Measurements from ENCODE around the gene PPP1R12A. TPM values are rescaled to one million over a fixed set of nuclear protein-coding genes. Genes with fewer than 3 reads are reported as not detected.

The PPP1R12A gene
- total RNA-seq, 2 experiments from 2014 or later = 44.5 to 65.1 TPM

DNA sequence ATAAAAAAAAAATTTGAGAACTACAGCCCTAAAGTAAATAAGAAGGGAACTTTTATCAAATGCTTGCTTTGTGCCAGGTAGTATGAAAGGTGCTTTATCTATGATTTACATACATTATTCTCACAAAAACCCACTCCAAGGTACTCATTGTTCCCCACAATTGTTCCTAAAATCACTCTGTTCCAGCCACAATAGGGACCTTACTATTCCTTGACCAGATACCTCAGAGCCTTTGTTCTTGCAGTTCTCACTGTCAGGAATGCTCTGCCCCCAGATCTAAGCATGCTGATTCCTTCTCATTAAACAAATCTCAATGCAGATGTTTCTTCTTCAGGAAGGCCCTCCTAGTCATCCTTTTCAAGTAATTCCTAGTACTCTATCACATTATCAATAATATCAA, 60.2 kb downstream of the PPP1R12A start:
- Histone ChIP-seq H3K27ac (ENCODE audit: low read depth, low read length, poor library complexity, severe bottlenecking) (no peak overlapping the region), H4K20me1 (ENCODE audit: insufficient read depth, low read length) (peaks cover 8% of the 10 kb centered on the region), H3K36me3 (ENCODE audit: insufficient read depth, low read length) (peaks cover 49% of the 10 kb centered on the region), H3K4me2 (ENCODE audit: low read length) (no peak overlapping the region), H3K79me2 (ENCODE audit: insufficient read depth, low read depth, low read length) (peaks cover 60% of the 10 kb centered on the region; the same call in 1 of the 2 replicates), H3K4me3 (ENCODE audit: low read depth, low read length, poor library complexity, severe bottlenecking) (no peak overlapping the region), H3K9me3 (ENCODE audit: low read length) (no peaks in the 10 kb centered on the region), H3K9me2 (ENCODE audit: insufficient read depth, low read length) (no peaks in the 10 kb centered on the region), H2AFZ (ENCODE audit: low read length) (no peak overlapping the region), H3K4me1 (ENCODE audit: insufficient read depth, low read length, poor library complexity, severe bottlenecking) (peaks cover 14% of the 10 kb centered on the region)
- ChIA-PET POLR2A (no interaction called here), CTCF (ENCODE audit: unreplicated experiment) (no interaction called here)
- no peak for DNase-seq (ENCODE audit: low spot score)
- intact Hi-C loops (cut with micrococcal nuclease; ENCODE audit: unreplicated experiment) = no loop called here
- no TSS peak for BruUV-seq (replicated peaks)
- TF ChIP-seq, protein P1, sequence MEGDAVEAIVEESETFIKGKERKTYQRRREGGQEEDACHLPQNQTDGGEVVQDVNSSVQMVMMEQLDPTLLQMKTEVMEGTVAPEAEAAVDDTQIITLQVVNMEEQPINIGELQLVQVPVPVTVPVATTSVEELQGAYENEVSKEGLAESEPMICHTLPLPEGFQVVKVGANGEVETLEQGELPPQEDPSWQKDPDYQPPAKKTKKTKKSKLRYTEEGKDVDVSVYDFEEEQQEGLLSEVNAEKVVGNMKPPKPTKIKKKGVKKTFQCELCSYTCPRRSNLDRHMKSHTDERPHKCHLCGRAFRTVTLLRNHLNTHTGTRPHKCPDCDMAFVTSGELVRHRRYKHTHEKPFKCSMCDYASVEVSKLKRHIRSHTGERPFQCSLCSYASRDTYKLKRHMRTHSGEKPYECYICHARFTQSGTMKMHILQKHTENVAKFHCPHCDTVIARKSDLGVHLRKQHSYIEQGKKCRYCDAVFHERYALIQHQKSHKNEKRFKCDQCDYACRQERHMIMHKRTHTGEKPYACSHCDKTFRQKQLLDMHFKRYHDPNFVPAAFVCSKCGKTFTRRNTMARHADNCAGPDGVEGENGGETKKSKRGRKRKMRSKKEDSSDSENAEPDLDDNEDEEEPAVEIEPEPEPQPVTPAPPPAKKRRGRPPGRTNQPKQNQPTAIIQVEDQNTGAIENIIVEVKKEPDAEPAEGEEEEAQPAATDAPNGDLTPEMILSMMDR (conservative IDR thresholded peaks at IDR 0.05; ENCODE audit: low read length) = no peak
- no peak for TF ChIP-seq EZH2phosphoT487 (IDR thresholded peaks at IDR 0.05; ENCODE audit: borderline replicate concordance, low read depth, low read length)

DNA sequence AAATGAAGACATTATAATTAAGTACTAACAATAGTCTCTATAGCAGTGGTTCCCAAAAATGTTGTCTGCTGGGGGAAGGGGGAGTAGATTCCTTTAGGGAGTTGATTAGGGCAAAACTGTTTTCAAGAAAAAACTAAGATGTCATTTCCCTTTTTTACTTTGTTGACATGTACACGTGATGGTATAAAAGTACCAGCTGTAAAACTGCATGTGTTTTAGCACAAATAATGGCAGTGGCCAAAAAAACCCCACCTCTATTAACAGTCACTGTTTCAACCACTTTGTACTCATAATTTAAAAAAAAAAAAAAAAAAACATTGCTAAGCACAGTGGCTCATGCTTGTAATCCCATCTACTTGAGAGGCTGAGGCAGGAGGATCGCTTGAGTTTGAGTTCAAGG, 61.7 kb downstream of the PPP1R12A start:
- Histone ChIP-seq H3K4me2 (ENCODE audit: low read length) (no peak overlapping the region), H3K9me2 (ENCODE audit: insufficient read depth, low read length) (no peaks in the 10 kb centered on the region), H4K20me1 (ENCODE audit: insufficient read depth, low read length) (peaks cover 8% of the 10 kb centered on the region), H3K79me2 (ENCODE audit: insufficient read depth, low read depth, low read length) (peaks cover 50% of the 10 kb centered on the region; the same call in 1 of the 2 replicates), H3K36me3 (ENCODE audit: insufficient read depth, low read length) (peaks cover 56% of the 10 kb centered on the region), H3K4me1 (ENCODE audit: insufficient read depth, low read length, poor library complexity, severe bottlenecking) (peaks cover 14% of the 10 kb centered on the region), H3K27ac (ENCODE audit: low read depth, low read length, poor library complexity, severe bottlenecking) (no peak overlapping the region), H3K4me3 (ENCODE audit: low read depth, low read length, poor library complexity, severe bottlenecking) (no peak overlapping the region), H3K9me3 (ENCODE audit: low read length) (no peaks in the 10 kb centered on the region), H2AFZ (ENCODE audit: low read length) (no peak overlapping the region)
- ChIA-PET POLR2A (interaction anchor here (0.7 to 0.9 kb wide), 2 partner anchors 13 to 35 kb away, joined by 3 to 7 read pairs; no protein-coding TSS in a partner anchor), CTCF (ENCODE audit: unreplicated experiment) (no interaction called here)
- intact Hi-C loops (cut with micrococcal nuclease; ENCODE audit: unreplicated experiment) = no loop called here
- no TSS peak for BruUV-seq (replicated peaks)
- DNase-seq (ENCODE audit: low spot score) = no peak
- TF ChIP-seq, protein P1 (conservative IDR thresholded peaks at IDR 0.05; ENCODE audit: low read length) = no peak
- no peak for TF ChIP-seq EZH2phosphoT487 (IDR thresholded peaks at IDR 0.05; ENCODE audit: borderline replicate concordance, low read depth, low read length)

DNA sequence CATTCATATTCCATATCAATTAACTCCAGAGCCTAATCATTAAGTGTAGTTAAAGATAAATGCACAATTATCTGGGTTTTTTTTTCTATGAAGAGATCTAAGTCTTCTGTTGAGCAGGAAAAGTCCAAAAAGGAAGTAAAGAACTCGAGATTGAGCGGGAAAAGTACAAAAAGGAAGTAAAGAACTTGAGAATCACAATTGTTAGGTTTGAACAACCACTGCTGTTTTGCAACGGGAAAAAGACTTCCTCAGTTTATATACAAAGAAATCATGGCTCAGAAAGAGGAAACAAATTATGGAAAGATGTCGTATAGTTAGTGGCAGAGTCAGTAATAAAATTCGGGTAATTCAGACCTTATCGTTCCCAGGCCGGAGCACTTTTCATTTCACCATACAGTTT, 63.3 kb downstream of the PPP1R12A start:
- Histone ChIP-seq H3K4me1 (ENCODE audit: insufficient read depth, low read length, poor library complexity, severe bottlenecking) (peaks cover 6% of the 10 kb centered on the region), H4K20me1 (ENCODE audit: insufficient read depth, low read length) (no peaks in the 10 kb centered on the region; the same call in 1 of the 2 replicates), H3K79me2 (ENCODE audit: insufficient read depth, low read depth, low read length) (peaks cover 36% of the 10 kb centered on the region; the same call in 1 of the 2 replicates), H3K36me3 (ENCODE audit: insufficient read depth, low read length) (peaks cover 63% of the 10 kb centered on the region), H3K4me3 (ENCODE audit: low read depth, low read length, poor library complexity, severe bottlenecking) (no peak overlapping the region), H3K4me2 (ENCODE audit: low read length) (no peak overlapping the region), H3K27ac (ENCODE audit: low read depth, low read length, poor library complexity, severe bottlenecking) (no peak overlapping the region), H2AFZ (ENCODE audit: low read length) (no peak overlapping the region), H3K9me3 (ENCODE audit: low read length) (no peaks in the 10 kb centered on the region), H3K9me2 (ENCODE audit: insufficient read depth, low read length) (no peaks in the 10 kb centered on the region)
- POLR2A ChIA-PET = interaction anchor here (0.7 to 1.1 kb wide), 2 partner anchors 17 to 18 kb away, joined by 3 read pairs; no protein-coding TSS in a partner anchor
- CTCF ChIA-PET (ENCODE audit: unreplicated experiment) = no interaction called here
- DNase-seq (ENCODE audit: low spot score) = no peak
- no TSS peak for BruUV-seq (replicated peaks)
- TF ChIP-seq EZH2phosphoT487 (IDR thresholded peaks at IDR 0.05; ENCODE audit: borderline replicate concordance, low read depth, low read length) = no peak
- TF ChIP-seq, protein P1 (conservative IDR thresholded peaks at IDR 0.05; ENCODE audit: low read length) = no peak
- intact Hi-C loops (cut with micrococcal nuclease; ENCODE audit: unreplicated experiment) = no loop called here
